HG03439 (cell line): ENCODE results near the gene MLC1.

ENCODE experiments used
- ATAC-seq: cut with Tn5 transposase; IDR thresholded peaks from one replicate; pipeline ENCODE4 v1.9.1; 2021; ENCODE audit warnings: mild to moderate bottlenecking, moderate library complexity; ENCODE audit not compliant: unreplicated experiment

The MLC1 gene

GRCh38 chr22:50058906-50059880 is 26.0 kb downstream of the MLC1 start:
- ATAC-seq = no peak

- ATAC-seq = no peak
Observed at GRCh38 chr22:50058061-50058905, 26.9 kb downstream of the MLC1 start, which contains the start of gene TTLL8. TTLL8 (minus strand) TSS chr22:50058298.

- no peak for ATAC-seq
Observed at GRCh38 chr22:50057278-50058060, 27.8 kb downstream of the MLC1 start.

DNA sequence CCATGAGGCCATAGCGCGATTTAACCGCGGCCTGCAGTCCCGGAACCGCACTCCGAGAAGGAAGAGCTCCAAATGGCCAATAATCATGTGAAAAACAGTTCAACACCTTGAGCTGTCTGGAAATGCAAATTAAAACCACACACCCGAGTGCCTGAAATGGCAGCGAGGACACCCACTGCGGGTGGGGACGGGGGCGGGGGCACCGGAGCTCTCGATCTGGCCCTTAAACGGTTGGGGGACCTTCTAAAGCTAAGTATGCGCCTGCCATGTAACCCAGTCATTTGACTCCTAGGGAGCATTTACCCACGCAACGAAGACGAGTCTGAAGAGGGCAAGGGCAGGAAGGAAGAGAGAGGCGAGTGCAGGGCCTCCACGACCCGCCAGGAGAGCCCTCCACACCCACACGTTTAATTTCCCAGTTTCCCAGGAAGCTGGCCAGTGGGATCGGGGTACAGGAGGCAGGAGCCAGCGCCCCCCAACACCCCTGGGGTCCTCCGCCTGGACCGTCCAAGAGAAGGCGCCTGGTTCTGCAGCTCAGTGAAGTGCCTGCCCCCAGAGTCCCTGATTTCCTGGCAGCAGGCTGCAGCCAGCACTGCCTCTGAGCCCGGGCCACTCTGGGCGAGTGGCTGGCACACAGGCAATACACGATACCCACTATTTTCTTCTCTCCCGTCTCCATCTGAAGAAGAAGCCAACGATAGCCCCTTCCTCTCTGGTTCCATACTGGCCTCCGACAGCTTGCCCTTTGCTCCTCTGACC is 28.8 kb downstream of the MLC1 start:
- ATAC-seq = no peak

DNA sequence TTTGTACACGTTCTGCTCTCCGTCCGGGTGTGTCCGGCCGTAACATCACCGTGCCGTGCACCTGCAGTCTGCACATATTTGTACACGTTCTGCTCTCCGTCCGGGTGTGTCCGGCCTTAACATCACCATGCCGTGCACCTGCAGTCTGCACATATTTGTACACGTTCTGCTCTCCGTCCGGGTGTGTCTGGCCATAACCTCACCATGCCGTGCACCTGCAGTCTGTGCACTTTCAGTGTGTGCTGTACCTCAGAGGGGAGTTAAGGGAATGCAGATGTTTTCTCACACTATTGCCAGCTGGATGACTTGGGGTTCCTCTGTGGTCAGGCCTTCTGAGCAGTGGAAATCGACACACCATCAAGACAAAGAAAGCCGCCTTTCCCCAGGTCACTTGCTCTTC is 31.4 kb downstream of the MLC1 start:
- no peak for ATAC-seq

DNA sequence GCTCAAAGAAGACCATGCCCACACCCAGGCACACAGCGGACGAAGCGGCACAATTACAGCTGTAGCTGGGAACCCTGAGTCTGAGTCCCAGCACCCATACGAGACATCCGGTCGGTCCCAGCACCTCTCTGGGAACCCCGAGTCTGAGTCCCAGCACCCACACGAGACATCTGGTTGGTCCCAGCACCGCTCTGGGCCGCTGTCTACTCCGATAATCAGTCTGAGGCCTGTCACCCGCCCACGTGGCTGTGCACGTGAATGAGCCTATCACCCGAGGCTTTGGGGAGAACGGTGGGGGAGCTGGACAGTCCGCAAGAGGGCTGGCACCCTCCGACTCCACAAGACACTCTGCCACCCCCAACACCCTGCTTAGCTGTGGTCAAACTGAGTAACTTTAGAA is 33.3 kb downstream of the MLC1 start:
- no peak for ATAC-seq

DNA sequence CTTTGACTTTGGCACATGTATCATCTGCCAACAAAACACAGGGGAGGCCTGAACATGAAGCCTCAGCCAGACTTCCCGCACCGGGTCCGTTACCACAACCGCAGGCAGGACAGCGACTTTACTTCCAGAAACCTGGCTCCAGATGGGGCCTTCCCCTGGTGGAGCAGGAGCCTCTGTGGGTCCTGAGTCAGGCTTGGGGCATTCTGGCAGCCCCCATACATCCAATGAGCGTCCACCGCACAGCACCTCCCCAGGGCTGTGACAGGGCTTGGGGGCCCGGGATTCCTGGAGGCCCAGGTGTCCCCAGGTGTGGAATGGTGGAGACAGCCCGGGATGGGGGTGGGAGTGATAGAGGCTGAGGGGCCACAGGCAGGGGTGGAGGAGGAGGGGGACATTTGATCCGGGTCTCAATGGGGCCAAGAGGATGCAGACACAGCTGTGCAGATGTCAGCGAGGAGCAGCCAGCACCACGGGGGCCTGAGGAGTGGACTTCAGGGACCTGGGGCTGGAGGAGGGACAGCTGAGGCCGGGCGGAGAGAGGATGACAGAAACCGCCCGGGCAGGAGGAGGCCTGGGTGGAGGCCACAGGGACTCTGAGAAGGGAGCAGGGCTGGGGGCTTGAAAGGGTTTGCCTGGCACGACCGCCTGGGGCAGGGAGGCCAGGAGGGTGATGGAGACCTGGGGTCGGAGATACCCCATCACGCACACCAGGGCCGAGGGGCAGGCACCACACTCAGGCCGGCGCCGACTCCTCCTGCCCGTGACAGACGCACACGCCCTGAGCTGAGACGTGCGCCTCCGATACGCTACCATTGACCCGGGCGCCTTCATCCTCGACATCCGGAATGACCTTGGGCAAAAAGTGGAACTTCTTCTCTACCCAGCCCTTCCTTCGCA is 35.7 kb downstream of the MLC1 start:
- ATAC-seq = no peak

- no peak for ATAC-seq
Observed at GRCh38 chr22:50048836-50049235, 36.4 kb downstream of the MLC1 start.

DNA sequence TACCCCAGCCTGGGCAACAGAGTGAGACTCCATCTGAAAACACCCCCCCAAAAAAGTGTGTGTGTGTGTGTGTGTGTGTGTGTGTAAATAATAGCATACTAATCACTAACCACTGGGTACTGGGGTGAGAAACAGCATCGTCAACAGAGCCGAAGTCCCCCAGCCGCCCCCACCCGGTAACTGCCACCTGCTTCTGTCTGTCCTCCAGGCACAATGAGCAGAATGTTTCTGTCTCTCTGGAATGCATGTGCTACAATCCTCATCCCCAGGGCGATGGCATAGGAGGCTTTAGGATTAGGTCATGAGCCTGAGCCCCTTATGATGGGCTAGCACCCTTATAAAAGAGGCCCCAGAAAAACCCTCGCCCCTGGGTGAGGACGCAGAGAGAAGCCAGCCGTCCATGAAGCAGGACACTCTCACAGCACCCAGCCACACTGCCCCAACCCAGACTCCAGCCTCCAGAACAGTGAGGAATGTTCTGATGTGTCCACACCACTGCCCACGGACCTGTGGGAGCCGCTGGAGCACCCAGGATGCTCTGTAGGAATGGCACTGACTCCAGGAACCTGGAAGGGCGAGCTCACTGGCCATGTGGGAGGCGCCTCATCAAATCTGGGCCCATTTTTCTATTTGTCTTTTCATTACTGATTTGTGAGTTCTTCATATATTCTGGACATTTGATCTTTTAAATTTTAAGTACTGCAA is 37.0 kb downstream of the MLC1 start:
- no peak for ATAC-seq

DNA sequence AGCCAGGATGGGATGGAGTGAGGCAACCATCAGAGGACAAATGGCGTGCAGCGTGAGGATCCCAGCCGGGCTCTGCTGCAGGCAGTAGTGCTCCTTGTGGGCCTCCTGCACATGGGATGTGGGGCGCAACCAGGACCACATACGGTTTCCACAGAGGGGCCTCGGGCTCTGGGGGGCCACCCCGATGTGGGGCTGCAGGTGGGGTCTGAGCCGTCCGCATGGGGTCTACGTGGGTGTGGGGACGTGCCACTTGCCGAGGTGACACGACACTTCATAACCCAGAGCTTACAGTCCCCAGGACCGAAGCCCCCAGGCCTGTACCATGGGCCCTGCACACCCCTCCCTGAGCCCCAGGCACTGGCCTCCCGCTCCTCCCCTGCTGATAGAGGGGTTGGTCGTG is 37.9 kb downstream of the MLC1 start:
- no peak for ATAC-seq

GRCh38 chr22:50046481-50047245 is 38.6 kb downstream of the MLC1 start:
- no peak for ATAC-seq

- ATAC-seq = no peak
Observed at GRCh38 chr22:50046019-50046415, 39.2 kb downstream of the MLC1 start.

GRCh38 chr22:50045211-50046018 is 39.8 kb downstream of the MLC1 start:
- ATAC-seq = no peak

DNA sequence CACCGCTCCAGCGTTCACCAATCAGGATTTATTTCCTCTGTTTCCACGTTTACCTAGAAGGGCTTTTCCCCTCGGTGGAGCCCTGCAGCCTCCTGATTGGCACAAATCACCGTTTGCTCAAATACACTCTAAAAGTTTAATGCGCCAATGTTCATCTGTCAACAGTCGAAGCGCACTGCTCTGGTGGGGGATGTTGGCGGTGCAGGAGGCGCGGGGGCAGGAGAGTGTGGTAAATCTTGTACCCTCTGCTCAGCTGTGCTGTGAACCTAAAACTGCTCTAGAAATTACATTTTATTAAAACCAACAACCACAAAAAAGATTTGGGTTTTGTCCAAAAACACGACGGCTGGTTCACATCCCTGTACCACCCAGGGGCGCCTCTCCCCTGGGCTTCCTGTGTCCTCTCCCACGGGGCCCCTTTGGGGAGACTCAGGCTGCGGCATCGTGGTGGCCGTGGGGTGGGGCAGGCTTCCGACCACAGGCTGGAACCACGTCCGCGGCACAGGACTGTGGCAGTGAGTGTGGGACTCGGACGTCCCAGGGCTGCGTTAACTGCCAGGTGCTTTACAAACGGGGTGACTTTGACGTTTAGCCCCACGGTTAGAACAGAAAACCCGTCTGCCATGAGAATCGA is 40.6 kb downstream of the MLC1 start:
- no peak for ATAC-seq

DNA sequence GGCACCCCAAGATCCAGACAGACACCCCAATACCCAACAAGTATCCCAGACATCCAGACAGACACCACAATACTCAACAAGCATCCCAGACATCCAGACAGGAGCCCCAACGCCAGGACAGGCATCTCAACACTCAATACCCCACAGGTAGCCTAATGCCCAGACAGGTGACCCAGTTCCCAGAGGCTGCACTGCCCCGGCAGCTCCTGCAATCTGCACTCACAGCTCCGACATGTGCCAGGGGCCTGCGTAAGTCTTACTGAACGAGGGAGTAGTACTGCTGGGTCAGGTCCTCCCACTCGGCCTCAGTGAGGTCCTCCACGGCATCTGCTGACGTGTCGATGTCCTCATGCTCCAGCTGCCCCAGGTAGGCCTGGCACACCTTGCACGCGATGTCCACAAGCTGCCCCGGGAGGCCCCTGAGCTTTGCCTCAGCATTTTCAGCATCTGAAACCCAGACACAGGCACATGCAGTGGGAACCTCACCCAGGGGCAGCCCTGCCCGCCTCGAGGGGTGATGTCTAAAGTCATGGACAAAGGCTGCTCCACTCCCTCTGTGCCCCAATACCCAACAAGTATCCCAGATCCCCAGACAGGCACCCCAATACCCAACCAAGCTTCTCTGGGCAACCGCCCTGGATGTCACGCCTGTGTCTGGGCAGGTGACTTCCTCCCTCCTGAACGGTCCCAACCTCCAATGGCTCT is 43.7 kb downstream of the MLC1 start:
- no peak for ATAC-seq

GRCh38 chr22:50040717-50041116 is 44.5 kb downstream of the MLC1 start:
- ATAC-seq = no peak
